Mesodermal cell (in vitro differentiated cells): ENCODE measurements around the gene P2RY6.

ENCODE experiments used
- H3K27ac ChIP-seq: 2 replicates; pipeline ENCODE4 v1.7.0; 2013; ENCODE audit warnings: mild to moderate bottlenecking, low read depth, low read length, moderate library complexity; ENCODE audit not compliant: severe bottlenecking
- H3K36me3 ChIP-seq: 2 replicates; pipeline ENCODE4 v1.7.1; 2013; ENCODE audit warnings: mild to moderate bottlenecking, low read length, moderate library complexity; ENCODE audit not compliant: control insufficient read depth, insufficient read depth
- H3K4me1 ChIP-seq: one replicate; pipeline ENCODE4 v1.7.1; 2013; ENCODE audit warnings: mild to moderate bottlenecking, low read length; ENCODE audit not compliant: insufficient read depth, control insufficient read depth, poor library complexity, severe bottlenecking
- H3K4me3 ChIP-seq: 2 replicates; pipeline ENCODE4 v1.7.0; 2013; ENCODE audit warnings: low read length, control low read depth, mild to moderate bottlenecking; ENCODE audit not compliant: insufficient read depth, poor library complexity, severe bottlenecking; ENCODE audit errors: extremely low read depth
- H3K9me3 ChIP-seq: 2 replicates; pipeline ENCODE4 v1.7.1; 2013; ENCODE audit warnings: mild to moderate bottlenecking, low read length, moderate library complexity; ENCODE audit not compliant: control insufficient read depth
- WGBS, 2 experiments: methylation state at CpG; one replicate each; pipeline ENCODE4 v1.1.5; 2013; ENCODE audit warnings: missing lambda C conversion rate in 2 of 2; ENCODE audit not compliant: insufficient coverage in 2 of 2; 5-methylcytosine and 5-hydroxymethylcytosine counted together

P2RY6 gene

GRCh38 chr11:73291196-73291595 is 19.1 kb downstream of the P2RY6 start:
- 94 to 100% methylated on average over 3 of the region's 3 CpGs for WGBS, 2 experiments
- Histone ChIP-seq H3K9me3 (no peaks in the 10 kb centered on the region), H3K4me3 (no peak overlapping the region), H3K36me3 (no peaks in the 10 kb centered on the region), H3K4me1 (peaks cover 30% of the 10 kb centered on the region), H3K27ac (no peak overlapping the region)

GRCh38 chr11:73291781-73292524 is 19.8 kb downstream of the P2RY6 start:
- Histone ChIP-seq H3K9me3 (no peaks in the 10 kb centered on the region), H3K27ac (no peak overlapping the region), H3K36me3 (no peaks in the 10 kb centered on the region), H3K4me1 (peaks cover 30% of the 10 kb centered on the region), H3K4me3 (no peak overlapping the region)
- 81 to 91% methylated on average over 4 to 5 of the region's 12 CpGs for WGBS, 2 experiments

GRCh38 chr11:73292525-73292894 is 20.4 kb downstream of the P2RY6 start:
- Histone ChIP-seq H3K9me3 (no peaks in the 10 kb centered on the region), H3K4me3 (no peak overlapping the region), H3K4me1 (peaks cover 30% of the 10 kb centered on the region), H3K27ac (no peak overlapping the region), H3K36me3 (no peaks in the 10 kb centered on the region)
- WGBS, 2 experiments, result no CpG with 5 or more reads among the region's 5 CpGs

- Histone ChIP-seq H3K27ac (no peak overlapping the region), H3K4me3 (no peak overlapping the region), H3K36me3 (no peaks in the 10 kb centered on the region), H3K4me1 (peaks cover 27% of the 10 kb centered on the region), H3K9me3 (no peaks in the 10 kb centered on the region)
- WGBS, 2 experiments, result 95 to 100% methylated on average over 2 to 3 of the region's 4 CpGs
Observed at GRCh38 chr11:73293356-73293936, 21.3 kb downstream of the P2RY6 start.

- Histone ChIP-seq H3K36me3 (no peaks in the 10 kb centered on the region), H3K4me3 (no peak overlapping the region), H3K27ac (peak overlapping the region; percentile 85), H3K4me1 (peaks cover 17% of the 10 kb centered on the region), H3K9me3 (no peaks in the 10 kb centered on the region)
Observed at GRCh38 chr11:73294604-73295003, 22.5 kb downstream of the P2RY6 start.

GRCh38 chr11:73295241-73295995 is 23.3 kb downstream of the P2RY6 start:
- 35 to 36% methylated on average over 12 of the region's 12 CpGs for WGBS, 2 experiments
- Histone ChIP-seq H3K36me3 (no peaks in the 10 kb centered on the region), H3K9me3 (no peaks in the 10 kb centered on the region), H3K4me1 (peaks cover 17% of the 10 kb centered on the region), H3K27ac (peak overlapping the region; percentile 85), H3K4me3 (no peak overlapping the region)

GRCh38 chr11:73295996-73296318 is 23.8 kb downstream of the P2RY6 start:
- H3K36me3 ChIP-seq, result no peaks in the 10 kb centered on the region
- H3K4me1 ChIP-seq, result peaks cover 17% of the 10 kb centered on the region
- no peak overlapping the region for H3K4me3 ChIP-seq
- 96 to 100% methylated on average over 3 of the region's 3 CpGs for WGBS, 2 experiments
- no peaks in the 10 kb centered on the region for H3K9me3 ChIP-seq
- no peak overlapping the region for H3K27ac ChIP-seq

- Histone ChIP-seq H3K4me3 (no peak overlapping the region), H3K36me3 (no peaks in the 10 kb centered on the region), H3K4me1 (peaks cover 17% of the 10 kb centered on the region), H3K9me3 (no peaks in the 10 kb centered on the region), H3K27ac (no peak overlapping the region)
- 94 to 97% methylated on average over 30 to 34 of the region's 35 CpGs for WGBS, 2 experiments
Observed at GRCh38 chr11:73296501-73297230, 24.5 kb downstream of the P2RY6 start.

GRCh38 chr11:73297231-73297590 is 25.1 kb downstream of the P2RY6 start:
- 85 to 94% methylated on average over 13 to 18 of the region's 18 CpGs for WGBS, 2 experiments
- Histone ChIP-seq H3K9me3 (no peaks in the 10 kb centered on the region), H3K4me1 (peaks cover 11% of the 10 kb centered on the region), H3K4me3 (no peak overlapping the region), H3K36me3 (no peaks in the 10 kb centered on the region), H3K27ac (no peak overlapping the region)

GRCh38 chr11:73297702-73298101 is 25.6 kb downstream of the P2RY6 start:
- Histone ChIP-seq H3K9me3 (no peaks in the 10 kb centered on the region), H3K27ac (no peak overlapping the region), H3K36me3 (no peaks in the 10 kb centered on the region), H3K4me3 (no peak overlapping the region), H3K4me1 (peaks cover 7% of the 10 kb centered on the region)
- 76 to 80% methylated on average over 3 of the region's 3 CpGs for WGBS, 2 experiments
